Fibroblast of pulmonary artery (primary cell): ENCODE measurements around the gene TMEM120A.

Experiments
- DNase-seq: peaks from one replicate; pipeline ENCODE4 v3.0.0-alpha.2; 2010; ENCODE audit warnings: low read depth
- H3K4me3 ChIP-seq: replicated peaks from 2 replicates; pipeline ENCODE4 v1.5.1; 2011; ENCODE audit warnings: low read depth, mild to moderate bottlenecking, control low read depth, low read length, moderate library complexity
- CTCF ChIP-seq: IDR thresholded peaks from 2 replicates; pipeline ENCODE4 v1.5.1; 2011; ENCODE audit warnings: mild to moderate bottlenecking, control low read depth, low read length, inconsistent platforms; ENCODE audit errors: missing control alignments

The TMEM120A gene

GRCh38 chr7:75953931-75954330 lies 40.5 kb downstream of the TMEM120A start:
- no peak for TF ChIP-seq CTCF
- DNase-seq = no peak
- no peak overlapping the region for H3K4me3 ChIP-seq

GRCh38 chr7:75953431-75953830 lies 41.0 kb downstream of the TMEM120A start:
- no peak overlapping the region for H3K4me3 ChIP-seq
- no peak for TF ChIP-seq CTCF
- no peak for DNase-seq

GRCh38 chr7:75951506-75951905 lies 42.9 kb downstream of the TMEM120A start:
- peak; percentile 87 for DNase-seq
- TF ChIP-seq CTCF = no peak
- H3K4me3 ChIP-seq = no peak overlapping the region

- H3K4me3 ChIP-seq = no peak overlapping the region
- DNase-seq = no peak
- TF ChIP-seq CTCF = no peak
These were observed 44.2 kb downstream of the TMEM120A start for GRCh38 chr7:75950111-75950681.

GRCh38 chr7:75948179-75948578 lies 46.2 kb downstream of the TMEM120A start:
- TF ChIP-seq CTCF = no peak
- no peak overlapping the region for H3K4me3 ChIP-seq
- DNase-seq = no peak

GRCh38 chr7:75946207-75946855 lies 48.1 kb downstream of the TMEM120A start:
- no peak for DNase-seq
- no peak for TF ChIP-seq CTCF

More at GRCh38 chr7:75946207-75946855, 48.1 kb downstream of the TMEM120A start:
- H3K4me3 ChIP-seq = no peak overlapping the region
